ENCODE results near the gene MGLL. TPM values are rescaled to one million over a fixed set of nuclear protein-coding genes. Genes with fewer than 3 reads are reported as not detected.

Gene MGLL
- total RNA-seq, 3 donors from 2014 or later = 25.8 to 79.5 (median 30.2) TPM

DNA sequence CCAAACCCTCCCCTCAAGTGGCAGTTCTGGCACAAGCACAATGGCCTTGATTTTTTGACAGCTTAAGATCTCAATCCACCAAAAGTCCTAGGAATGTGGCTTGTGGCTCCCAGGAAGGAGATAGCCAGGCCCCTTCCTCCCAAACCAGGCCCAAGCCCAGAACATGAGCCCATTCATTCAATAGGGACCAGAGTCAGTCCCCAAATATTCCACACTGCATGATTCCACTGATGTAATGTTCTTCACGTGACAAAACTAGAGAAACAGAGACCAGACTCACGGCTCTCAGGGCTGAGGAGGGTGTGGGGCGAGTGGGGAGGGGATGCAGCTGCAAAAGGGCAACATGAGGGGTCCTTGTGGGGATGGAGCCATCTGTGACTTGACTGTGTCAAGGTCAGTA lies 124.0 kb downstream of the MGLL start:
- Histone ChIP-seq H3K27me3 (no peaks in the 10 kb centered on the region), H3K9me3 (no peaks in the 10 kb centered on the region), H3K36me3 (no peaks in the 10 kb centered on the region), H3K4me3 (peak overlapping the region in 1 of 3 donors; percentile 54), H3K27ac (peak overlapping the region; percentile 86 to 98), H3K4me1 (peaks cover 6 to 9% of the 10 kb centered on the region in 2 donors)
- intact Hi-C loops (cut with DNase I; ENCODE audit: low total_unique reads) = no loop called here
- DNase-seq (ENCODE audit: low spot score in 2 of 2) = no peak
- no peak for TF ChIP-seq POLR2AphosphoS5 (IDR thresholded peaks at IDR 0.05)
- TF ChIP-seq, protein P1, sequence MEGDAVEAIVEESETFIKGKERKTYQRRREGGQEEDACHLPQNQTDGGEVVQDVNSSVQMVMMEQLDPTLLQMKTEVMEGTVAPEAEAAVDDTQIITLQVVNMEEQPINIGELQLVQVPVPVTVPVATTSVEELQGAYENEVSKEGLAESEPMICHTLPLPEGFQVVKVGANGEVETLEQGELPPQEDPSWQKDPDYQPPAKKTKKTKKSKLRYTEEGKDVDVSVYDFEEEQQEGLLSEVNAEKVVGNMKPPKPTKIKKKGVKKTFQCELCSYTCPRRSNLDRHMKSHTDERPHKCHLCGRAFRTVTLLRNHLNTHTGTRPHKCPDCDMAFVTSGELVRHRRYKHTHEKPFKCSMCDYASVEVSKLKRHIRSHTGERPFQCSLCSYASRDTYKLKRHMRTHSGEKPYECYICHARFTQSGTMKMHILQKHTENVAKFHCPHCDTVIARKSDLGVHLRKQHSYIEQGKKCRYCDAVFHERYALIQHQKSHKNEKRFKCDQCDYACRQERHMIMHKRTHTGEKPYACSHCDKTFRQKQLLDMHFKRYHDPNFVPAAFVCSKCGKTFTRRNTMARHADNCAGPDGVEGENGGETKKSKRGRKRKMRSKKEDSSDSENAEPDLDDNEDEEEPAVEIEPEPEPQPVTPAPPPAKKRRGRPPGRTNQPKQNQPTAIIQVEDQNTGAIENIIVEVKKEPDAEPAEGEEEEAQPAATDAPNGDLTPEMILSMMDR (IDR thresholded peaks at IDR 0.05) = no peak
- no peak for TF ChIP-seq POLR2A (IDR thresholded peaks at IDR 0.05)

DNA sequence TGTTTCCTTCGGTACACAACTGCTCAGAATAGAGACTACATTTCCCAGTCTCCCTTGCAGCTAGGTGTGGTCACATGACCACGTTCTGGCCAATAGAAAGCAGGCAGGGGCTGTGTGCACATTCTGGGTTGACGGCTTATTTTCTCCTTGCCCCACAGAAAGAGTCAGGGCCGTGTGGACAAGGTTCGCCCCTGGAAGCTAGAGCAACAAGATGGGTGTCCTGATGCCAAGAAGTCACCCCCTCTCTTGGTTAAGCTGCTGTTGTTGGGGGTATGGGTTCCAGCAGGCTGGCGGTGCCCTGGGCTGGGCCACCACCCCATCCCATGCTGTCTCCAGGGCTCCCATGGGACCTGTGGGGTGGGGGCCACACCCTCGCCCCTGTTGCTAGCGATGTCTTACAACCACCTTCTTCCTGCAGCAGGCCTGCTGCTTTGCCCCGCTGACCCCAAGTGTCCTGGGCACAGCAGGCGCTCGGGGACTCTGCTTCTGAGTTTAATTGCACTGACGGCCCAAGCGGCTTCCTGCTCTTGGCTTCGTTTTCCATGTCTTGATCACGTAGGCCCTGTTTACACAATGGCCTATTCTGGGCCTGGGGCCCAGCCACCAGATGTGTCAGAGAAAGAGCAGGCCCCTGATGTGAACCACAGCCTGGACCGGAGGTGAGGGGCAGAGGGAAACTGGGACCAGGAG lies 124.6 kb downstream of the MGLL start:
- Histone ChIP-seq H3K27ac (peak overlapping the region; percentile 86 to 98), H3K27me3 (no peaks in the 10 kb centered on the region), H3K9me3 (no peaks in the 10 kb centered on the region), H3K36me3 (no peaks in the 10 kb centered on the region), H3K4me3 (peak overlapping the region in 2 of 3 donors; percentile 3 to 54), H3K4me1 (peaks cover 6 to 9% of the 10 kb centered on the region in 2 donors)
- DNase-seq (ENCODE audit: low spot score in 2 of 2) = peak in 1 of 2 donors; percentile 51
- intact Hi-C loops (cut with DNase I; ENCODE audit: low total_unique reads) = no loop called here
- TF ChIP-seq POLR2A (IDR thresholded peaks at IDR 0.05) (no peak), POLR2AphosphoS5 (IDR thresholded peaks at IDR 0.05) (peak; percentile 17 to 74 (median 71))

DNA sequence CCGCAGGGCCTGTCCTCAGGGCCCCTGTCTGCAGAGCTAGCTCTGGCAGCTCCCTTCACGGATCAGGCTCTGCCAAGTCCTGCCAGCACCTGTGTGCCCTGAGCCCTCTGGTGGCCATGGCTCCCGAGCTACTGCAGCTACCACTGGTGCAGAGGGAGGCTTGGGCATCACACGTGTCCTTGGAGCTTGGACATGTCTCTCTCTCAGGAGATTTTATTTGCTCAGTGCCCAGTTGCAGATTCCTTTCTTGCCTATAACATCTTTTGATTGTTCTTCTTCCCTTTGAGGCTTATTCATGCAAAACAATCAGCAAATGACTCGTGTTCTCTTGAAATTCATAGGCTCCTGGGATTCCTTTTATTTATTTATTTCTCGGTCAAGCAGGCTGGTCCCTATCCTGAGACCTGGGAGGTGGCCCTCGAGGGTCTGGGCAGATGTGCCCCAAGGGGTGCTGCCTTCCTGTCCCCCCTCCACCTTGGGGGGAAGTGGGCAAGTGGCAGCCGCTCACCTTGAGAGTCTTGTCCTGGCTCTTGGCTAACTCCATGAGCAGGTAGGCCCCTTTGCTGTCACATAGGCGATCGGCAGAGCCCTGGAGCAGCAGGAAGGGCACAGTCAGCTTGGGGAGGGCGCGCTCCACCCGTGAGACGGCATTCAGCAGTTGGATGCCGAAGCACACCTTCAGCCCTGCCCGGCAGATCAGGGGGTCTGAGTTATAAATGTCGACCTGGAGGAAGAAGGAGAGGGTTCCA lies 127.7 kb downstream of the MGLL start:
- Histone ChIP-seq H3K4me3 (no peak overlapping the region), H3K4me1 (peaks cover 6 to 9% of the 10 kb centered on the region in 2 donors), H3K9me3 (no peaks in the 10 kb centered on the region), H3K27me3 (no peaks in the 10 kb centered on the region), H3K27ac (no peak overlapping the region), H3K36me3 (no peaks in the 10 kb centered on the region)
- DNase-seq (ENCODE audit: low spot score in 2 of 2) = no peak
- TF ChIP-seq, protein P1 (IDR thresholded peaks at IDR 0.05) = peak in 1 of 3 donors; percentile 37
- TF ChIP-seq POLR2A (IDR thresholded peaks at IDR 0.05) = no peak
- TF ChIP-seq POLR2AphosphoS5 (IDR thresholded peaks at IDR 0.05) = no peak
- intact Hi-C loops (cut with DNase I; ENCODE audit: low total_unique reads) = loop anchor here (5.0 kb wide), 1 partner anchor 128 kb away; the partner anchor contains the start of gene MGLL

DNA sequence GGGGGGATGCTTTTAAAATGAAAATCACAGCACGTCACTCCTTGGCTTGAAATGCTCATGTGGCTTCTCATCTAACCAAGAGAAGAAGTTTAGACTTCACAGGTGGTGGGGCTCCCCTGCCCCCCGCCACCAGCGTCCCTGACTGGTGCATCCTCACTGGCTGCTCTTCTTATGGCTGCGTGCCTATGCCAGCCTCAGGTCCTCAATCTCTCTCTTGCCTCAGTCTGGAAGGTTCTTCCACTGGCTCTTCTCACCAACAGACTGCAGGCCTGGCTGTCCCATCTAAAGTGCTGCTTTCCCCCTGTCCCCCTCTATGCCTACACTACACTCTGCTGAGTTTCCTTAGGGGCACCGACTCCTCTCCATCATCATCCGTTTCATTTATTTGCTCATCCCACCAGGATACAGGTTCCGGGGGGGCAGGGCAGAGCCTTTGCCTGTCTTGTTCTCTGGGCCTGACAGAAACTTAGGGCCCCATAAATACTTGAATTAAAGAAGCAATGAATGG lies 128.9 kb downstream of the MGLL start:
- intact Hi-C loops (cut with DNase I; ENCODE audit: low total_unique reads) = loop anchor here (5.0 kb wide), 1 partner anchor 129 kb away; the partner anchor contains the start of gene MGLL
- Histone ChIP-seq H3K4me3 (no peak overlapping the region), H3K4me1 (peaks cover 6 to 9% of the 10 kb centered on the region in 2 donors), H3K9me3 (no peaks in the 10 kb centered on the region), H3K27ac (no peak overlapping the region), H3K27me3 (no peaks in the 10 kb centered on the region), H3K36me3 (no peaks in the 10 kb centered on the region)
- DNase-seq (ENCODE audit: low spot score in 2 of 2) = no peak
- TF ChIP-seq POLR2A (IDR thresholded peaks at IDR 0.05) = no peak
- TF ChIP-seq, protein P1 (IDR thresholded peaks at IDR 0.05) = no peak
- no peak for TF ChIP-seq POLR2AphosphoS5 (IDR thresholded peaks at IDR 0.05)

DNA sequence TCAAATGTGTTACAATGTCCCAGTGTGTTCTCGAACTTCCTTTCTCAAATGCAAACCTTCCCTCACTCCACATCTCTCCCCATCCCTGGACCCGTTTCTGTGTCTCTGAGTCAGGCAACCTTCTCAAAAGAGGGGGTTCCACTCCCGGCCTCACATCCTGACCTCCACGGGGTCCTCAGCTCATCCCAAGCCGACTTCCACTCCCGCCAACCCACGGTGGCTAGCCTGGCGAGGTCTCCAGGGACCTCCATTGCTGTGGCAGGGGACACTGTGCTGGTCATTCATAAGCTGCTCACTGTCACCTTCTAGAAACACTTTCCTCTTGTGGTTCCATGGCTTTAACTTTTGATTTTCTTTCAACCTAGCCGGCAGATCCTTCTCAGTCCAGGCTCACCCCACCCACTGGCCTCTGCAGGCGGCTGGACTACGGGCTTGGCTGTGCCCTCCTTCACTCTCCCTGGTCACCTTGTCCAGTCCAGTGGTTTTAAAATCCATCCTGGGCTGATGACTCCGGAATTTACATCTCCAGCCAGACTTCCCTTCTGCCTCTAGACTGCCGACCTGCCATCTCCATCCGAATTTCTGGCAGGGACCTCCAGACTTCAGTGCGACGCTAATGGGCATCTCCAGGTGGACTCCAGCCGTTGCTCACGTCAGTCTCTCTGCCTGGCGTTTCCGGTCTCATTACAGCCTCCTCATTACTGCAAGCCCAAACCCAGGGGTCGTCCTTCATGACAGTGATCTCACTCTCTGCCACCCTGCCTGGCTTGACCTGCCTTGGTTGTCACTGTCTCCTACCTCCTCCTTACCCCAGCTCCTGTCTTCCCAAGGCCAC lies 129.6 kb downstream of the MGLL start:
- H3K27ac ChIP-seq = no peak overlapping the region
- no peak overlapping the region for H3K4me3 ChIP-seq
- H3K4me1 ChIP-seq = peaks cover 5 to 7% of the 10 kb centered on the region in 2 donors
- DNase-seq (ENCODE audit: low spot score in 2 of 2) = no peak
- intact Hi-C loops (cut with DNase I; ENCODE audit: low total_unique reads) = loop anchor here (5.0 kb wide), 1 partner anchor 130 kb away; the partner anchor contains the start of gene MGLL
- no peaks in the 10 kb centered on the region for H3K9me3 ChIP-seq
- TF ChIP-seq POLR2A (IDR thresholded peaks at IDR 0.05) (no peak), POLR2AphosphoS5 (IDR thresholded peaks at IDR 0.05) (no peak)
- TF ChIP-seq, protein P1 (IDR thresholded peaks at IDR 0.05) = no peak
- H3K36me3 ChIP-seq = no peaks in the 10 kb centered on the region
- H3K27me3 ChIP-seq = no peaks in the 10 kb centered on the region

Data from breast epithelium (tissue), 4 donors.